HG02885 (cell line): Measurements from ENCODE around the gene RIMBP2.
"Not testable (repeated sequence)": the region's sequence is repeated elsewhere in the genome, so short reads cannot be mapped to it uniquely, and the experiment has no call there.

ENCODE experiments used
- ATAC-seq: cut with Tn5 transposase; IDR thresholded peaks from one replicate; pipeline ENCODE4 v1.9.1; 2021; ENCODE audit warnings: mild to moderate bottlenecking; ENCODE audit not compliant: unreplicated experiment, poor library complexity

Gene RIMBP2

DNA sequence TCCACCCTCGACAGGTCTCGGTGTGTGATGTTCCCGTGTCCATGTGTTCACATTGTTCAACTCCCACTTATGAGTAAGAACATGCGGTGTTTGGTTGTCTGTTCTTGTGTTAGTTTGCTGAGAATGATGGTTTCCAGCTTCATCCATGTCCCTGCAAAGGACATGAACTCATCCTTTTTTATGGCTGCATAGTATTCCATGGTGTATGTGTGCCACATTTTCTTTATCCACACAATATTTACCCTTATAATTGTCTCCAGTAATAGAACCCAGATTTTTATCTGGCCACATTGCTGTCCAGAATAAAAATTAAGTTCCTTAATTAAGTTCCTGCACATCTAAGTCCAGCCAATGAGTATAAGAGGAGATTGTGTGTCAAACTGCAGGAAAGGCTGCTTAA, 22.3 kb upstream of the RIMBP2 start:
- not testable (repeated sequence) for ATAC-seq

DNA sequence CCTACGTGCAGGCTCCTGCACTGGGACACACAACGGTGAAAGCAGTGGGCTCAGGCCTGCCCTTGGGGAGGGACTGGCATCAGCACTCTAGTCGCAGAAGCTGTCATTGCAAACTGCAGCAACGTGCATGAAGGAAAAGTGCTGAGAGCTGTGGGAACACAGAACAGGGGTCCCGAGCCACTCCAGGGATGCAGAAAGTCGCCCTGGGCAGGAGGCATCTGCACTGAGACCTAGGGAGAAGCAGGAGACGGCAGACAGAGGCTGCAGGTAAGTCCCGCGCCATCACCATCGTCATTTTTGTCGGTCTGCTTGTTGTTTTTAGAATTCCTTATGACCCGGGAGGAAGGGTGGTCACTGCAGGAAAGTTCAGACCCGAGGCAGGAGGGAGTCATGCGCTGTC, 21.6 kb upstream of the RIMBP2 start:
- ATAC-seq, result no peak

DNA sequence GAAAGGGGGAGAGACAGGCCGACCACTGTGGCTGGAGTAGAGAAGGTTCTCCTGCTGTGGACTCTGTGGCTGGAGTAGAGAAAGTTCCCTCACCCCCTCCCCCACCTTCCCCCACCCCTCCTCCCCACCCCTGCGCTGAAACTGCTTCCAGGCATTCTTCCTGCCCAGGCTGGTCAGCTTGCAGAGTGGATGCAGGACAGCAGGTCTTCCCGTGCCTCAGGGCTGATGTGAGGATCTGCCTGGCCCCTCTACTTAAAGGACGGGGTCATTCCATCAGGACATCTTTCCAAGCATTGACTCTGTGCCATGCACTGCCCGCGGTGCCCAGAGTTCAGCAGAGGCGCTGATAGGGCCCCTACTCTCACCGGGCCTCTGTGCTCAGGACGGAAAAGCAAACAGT, 13.2 kb upstream of the RIMBP2 start:
- ATAC-seq, result no peak

DNA sequence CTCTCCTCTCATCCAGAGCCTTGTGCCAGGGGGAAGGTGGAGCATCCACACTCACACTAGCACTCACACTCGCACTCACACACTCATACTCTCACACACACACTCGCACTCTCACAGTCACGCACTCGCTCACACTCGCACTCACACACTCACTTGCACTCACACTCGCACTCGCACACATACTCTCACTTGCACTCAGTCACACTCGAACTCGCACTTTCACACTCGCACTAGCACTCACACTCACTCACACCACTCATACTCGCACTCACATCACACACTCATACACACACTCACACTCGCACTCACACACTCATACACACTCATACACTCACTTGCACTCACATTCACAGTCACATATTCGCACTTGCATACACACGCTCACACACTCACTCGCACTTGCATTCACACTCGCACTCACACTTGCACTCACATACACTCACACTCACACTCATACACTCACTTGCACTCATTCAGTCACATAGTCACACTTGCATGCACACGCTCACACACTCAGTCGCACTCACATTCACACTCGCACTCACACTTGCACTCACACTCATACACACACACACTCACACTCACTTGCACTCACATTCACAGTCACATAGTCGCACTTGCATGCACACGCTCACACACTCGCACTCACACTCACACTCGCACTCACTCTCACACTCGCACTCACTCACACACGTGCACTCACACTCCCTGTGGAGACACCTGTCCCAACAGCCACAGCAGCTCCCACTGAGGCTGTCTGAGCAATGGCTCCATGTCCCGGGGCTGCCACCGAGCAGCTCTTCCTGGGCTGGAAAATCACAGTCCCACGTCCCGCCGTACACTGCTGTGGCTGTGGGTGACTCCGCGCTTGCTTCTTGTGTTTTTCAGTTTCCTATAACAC, 12.3 kb upstream of the RIMBP2 start:
- no peak for ATAC-seq

DNA sequence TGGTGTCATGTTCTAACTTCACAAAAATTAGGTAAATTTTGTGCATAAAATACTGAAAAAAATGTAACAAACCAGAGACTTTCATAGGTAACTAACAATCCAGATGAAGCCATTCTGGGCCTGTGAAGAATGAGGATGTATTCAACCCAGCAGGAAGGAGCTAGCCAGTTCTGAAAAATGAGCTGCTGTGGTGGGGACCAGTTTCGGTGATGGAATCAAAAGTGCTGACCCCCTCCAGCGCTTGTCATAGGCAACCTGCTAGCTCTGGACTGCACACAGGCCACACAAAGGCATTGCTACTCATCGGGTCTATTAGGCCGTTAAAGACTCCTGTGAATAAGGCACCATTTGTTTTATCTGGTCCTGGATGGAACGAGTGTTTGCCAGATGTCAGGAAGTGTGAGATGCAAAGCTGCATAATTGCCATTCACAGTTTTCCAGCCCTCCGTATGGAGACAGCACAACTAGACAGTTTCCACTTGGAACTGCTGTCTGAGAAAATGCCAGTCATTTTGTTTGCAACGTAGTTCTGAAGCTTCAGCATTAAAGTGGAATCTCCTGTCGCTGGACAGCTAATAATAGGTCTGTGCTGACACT, 3.3 kb upstream of the RIMBP2 start:
- no peak for ATAC-seq

DNA sequence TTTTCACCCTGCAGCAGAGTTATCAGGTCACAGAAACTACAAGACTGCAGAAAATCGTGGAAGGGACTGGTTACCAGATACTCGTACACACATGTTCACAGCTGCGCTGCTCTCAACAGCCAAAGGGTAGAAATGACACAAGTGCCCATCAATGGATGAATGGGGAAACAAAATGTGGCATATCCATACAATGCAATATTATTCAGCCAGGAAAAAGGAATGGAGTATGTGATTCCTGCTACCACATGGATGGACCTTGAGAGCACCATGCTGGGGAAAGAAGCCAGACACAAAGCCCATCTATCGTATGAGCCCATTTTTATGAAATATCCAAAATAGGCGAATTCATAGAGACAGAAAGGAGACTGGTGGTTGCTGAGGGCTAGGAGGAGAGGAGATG, 1.7 kb upstream of the RIMBP2 start:
- no peak for ATAC-seq

DNA sequence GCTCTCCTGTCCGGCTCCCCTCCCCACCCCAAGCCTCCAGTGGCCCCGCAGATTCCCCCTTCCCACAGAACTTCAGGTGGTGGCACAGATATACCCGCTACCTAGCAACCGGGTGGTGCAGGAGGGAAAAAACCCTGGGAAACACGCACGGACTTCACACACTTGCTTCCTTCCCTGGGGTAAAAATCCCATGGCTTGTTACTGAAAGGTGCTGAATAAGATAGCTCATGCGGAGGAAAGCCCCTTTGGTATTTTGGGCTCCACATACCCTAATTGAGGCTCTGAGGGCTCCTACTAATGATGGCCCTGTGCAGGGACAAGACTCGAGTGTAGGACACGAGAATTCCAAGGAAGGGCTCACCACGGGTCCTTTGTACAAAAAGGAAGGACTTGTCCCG, 869 bp upstream of the RIMBP2 start:
- no peak for ATAC-seq

DNA sequence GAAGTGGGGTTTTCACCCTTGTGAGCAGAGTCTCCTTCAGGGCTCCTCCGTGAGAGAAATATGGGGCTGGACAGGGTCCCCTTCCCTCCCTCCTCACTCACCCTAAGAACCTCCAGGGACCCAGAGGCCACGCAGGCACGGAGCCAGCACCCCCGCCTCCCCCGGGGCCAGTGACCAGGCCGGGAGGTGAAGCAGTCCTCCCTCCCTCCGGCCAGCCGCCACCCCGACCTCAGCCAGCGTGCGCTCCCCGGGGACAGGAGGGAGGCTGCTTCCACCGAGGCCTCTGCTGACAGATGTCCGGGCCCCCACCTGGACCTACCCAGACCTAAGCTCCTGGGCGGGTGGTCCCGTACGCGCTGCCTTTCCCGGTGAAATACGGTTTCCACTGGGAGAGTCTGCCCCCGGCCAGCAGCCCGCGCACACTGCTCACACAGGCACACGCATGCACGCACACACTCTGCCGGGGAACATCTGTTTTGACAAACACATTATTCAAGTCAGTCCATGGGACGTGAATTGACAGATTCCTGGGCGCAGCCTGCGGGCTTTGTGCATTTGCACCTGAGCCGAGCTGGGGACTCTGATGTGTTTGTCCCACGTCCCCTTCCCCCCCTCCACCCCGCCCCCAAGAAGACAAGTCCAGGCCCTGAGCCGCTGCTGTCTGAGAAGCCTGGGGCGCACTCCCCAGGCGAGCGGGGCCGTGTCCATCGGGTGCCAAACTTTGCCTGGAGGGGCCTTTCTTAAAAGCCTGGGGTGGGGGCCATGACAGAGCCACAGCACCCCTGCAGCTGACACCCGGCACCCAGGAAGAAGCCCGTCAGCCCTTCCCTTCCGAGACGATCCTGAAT, 725 bp downstream of the RIMBP2 start:
- no peak for ATAC-seq

DNA sequence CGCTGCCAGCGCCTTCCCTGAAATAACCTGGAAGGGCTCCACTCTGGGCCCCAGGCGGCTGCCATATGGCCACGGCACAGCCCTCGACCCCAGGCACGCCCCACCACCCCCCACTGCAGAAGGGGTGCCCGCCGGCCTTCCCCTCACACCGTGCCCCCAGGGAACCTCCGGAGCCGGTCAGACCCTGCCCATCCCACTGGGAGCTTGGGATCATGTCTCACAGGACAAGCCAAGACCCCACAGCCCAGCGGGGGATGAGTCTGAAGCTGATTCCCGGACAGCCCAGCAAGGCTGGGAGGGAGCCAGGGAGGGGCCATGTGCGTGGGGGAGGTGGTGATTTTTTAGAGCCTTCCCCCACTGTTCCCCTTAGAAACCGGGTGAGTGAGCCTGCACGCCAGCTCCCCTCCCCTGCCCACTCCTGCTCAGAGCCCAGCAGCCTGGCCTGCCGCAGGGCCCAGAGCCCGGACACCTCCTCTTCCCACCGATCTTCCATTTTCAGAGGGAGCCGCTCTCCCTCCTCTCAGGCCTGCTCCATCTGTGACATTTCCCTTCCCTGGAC, 1.4 kb downstream of the RIMBP2 start:
- no peak for ATAC-seq

DNA sequence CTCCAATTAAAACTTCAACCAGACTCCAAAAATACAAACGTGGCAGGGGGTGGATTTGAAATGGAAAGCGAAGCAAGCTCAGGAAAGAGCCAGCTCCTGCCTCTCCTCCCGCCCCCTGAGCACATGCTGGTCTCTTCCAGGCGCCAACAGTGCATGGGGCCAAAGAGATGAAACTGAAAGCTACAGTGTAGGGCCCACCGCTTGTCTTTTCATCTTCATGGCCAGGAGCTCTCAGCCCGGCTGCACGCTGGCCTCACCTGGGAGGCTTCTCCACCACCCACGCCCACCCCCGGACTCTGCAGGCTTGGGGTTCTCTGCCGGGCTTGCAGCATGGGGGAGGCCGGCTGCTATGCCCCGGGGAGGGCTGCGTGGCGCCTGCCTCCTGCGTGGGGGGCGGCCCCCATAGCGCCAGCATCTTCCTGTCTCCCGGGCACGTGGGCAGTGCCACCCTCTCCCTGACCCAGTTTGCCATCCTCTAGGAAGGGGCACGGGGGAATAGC, 2.0 kb downstream of the RIMBP2 start:
- no peak for ATAC-seq

DNA sequence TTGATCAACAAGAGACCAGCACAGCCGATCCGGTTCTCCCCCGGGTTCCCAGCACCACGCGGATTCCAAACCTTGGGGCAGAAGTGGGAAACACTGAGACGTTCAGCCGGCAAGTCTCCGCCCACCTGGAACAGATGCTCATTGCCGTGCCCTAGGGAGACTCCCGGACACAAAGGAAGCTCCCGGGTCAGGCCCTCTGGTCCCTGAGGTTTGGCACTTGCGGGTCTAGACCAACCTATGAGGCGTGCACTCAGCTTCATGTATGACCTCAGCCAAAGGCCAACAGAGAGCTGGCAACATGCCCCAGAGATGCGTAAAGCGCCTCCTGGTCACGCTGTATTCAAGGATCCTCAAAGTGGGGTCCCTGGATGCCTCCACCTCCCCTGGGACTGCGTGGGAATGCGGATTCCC, 2.5 kb downstream of the RIMBP2 start:
- no peak for ATAC-seq

DNA sequence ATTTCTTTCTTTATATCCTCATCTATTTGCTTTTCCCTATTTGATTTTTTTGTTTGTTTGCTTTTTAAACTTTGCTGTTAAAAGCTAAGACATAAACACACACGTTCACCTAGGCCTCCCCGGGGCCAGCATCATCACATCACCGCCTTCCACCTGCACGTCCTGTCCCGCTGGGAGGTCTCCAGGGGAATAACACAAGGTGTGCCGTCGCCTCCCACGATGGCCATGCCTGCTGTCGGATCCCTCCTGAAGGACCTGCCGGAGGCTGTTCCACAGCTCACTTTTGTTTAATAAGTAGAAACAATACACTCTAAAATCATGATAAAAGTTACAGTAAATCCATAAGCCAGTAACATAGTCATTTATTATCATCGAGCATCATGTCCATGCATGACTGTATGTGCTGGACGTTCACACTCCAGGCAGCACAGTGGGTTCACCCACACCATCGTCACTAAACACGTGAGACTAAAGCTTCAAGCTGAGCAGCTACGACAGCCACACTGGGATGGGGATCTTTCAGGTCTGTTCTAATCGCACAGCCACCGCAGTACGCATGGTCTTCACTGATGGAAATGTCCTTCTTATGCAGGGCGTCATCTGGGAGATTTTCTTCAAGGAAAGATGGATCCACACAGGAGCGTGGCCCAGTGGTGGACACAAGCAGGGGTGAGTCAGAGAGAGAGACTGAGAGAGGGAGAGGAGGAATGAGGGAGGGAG, 3.6 kb downstream of the RIMBP2 start:
- ATAC-seq, result no peak

DNA sequence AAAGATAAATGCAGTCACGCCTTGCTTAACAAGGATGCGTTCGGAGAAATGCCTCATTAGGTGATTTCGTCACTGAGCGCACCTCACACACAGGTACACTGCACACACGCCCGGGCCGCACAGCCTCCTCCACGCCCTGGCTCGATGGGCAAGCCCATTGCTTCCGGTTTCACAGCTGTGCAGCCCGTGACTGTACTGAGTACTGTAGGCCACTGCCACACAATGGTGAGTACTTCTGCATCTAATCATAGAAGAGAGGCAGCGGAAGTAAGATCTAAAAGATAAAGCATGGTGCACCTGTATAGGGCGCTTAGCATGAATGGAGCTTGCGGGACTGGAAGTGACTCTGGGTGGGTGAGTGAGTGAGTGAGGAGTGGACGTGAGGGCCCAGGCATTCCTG, 4.3 kb downstream of the RIMBP2 start:
- ATAC-seq, result no peak

DNA sequence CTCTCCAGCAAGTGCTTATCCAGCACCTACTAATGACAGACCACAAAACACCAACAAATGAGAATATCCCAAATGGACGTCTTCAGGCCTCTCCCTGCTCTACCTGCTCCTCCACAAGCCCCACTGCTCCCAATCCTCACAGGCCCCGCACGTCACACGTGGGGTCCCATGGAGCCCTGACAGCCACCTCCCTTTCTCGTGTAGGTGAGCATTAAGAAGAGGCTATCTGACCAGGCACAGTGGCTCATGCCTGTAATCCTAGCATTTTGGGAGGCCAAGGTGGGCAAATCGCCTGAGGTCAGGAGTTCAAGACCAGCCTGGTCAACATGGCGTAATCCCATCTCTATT, 5.4 kb downstream of the RIMBP2 start:
- ATAC-seq, result no peak

DNA sequence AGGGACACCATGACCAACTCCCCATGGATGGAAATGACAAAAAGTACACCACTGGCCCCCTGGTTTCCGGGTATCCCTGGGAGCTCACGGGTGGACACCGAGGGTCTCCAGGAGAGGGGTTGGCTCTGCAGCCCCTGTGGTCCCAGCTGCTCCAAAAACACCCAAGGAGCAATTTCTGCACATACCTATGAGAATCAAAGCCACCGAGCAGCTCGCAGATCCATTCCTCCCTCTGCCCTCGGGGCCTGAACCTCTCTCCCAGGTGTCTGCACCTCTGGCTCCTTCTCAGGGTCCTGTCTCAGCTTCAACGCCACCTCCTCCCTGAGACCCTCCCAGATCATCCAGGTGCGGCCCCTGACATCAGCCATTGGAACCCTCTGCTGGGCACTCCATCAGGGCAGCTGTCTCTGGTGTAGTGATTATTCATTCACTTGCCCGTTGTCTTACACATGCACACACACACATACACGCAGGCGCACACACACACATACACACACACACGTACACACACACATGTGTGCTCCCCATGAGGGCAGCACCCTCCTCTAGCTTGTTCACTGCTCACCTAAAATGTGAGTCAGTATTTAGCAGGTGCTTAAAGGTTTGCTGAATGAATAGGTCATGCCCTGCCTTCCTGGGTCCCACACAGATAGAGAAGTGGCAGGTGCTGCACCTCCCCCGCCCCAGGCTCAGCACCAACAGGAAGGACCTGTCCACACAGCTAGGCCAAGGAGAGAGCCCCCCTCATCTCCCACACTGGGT, 5.9 kb downstream of the RIMBP2 start:
- ATAC-seq, result no peak

DNA sequence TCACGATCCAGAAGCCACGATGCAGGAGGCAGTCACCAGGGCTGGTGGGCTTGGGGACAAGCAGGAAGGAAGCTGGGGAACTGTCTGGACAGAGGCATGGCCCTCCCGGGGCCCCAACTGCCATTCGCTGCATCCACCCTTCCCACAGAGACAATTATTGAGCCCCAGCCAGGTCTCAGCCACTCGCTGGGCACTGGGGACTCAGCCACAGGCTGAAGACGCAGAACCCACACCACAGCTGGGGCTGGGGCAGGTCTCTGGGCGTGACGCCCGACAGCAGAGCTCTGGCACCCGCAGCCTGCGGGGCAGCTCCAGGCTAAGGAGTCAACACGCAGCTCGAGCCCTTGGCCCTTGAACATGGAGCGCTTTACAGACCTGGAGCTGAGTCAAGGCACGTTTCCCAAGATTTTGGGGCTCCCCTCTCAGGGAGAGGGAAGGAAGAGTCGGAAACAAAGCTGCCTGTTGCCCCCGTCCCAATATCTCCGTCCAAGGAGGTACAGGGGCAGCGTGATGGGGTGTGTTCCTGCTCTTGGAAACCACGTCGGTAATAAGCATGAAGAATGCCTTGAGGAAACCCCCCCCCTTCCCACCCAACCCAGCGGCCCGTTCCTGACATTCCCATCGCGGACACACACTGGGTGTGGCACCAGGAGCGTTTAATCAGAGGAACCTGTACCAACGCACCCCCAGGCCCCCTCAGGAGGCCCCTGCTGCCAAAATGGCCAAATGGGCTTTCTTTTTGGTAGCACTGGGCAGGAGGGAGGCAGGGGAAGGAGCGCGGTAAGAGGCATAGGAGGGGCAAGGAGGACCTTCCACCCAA, 6.7 kb downstream of the RIMBP2 start:
- ATAC-seq, result no peak

DNA sequence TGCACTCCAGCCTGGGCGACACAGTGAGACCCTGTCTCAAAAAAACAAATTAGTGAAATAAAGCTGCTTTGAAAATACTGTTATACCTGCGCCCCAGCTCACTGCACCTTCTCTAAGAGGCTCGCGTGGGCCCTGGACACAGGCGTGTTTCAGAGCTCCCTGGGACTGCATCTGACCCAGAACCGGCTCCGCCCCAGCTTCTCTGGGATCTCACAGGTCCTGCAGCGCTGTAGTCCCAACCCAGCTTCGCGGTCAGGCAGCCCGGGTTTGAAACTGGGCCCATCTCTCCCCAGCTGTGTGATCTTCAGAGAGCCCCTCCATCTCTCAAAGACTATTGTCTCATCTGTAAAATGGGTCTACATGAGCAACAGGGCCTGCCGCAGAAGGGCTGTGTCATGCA, 7.5 kb downstream of the RIMBP2 start:
- no peak for ATAC-seq

DNA sequence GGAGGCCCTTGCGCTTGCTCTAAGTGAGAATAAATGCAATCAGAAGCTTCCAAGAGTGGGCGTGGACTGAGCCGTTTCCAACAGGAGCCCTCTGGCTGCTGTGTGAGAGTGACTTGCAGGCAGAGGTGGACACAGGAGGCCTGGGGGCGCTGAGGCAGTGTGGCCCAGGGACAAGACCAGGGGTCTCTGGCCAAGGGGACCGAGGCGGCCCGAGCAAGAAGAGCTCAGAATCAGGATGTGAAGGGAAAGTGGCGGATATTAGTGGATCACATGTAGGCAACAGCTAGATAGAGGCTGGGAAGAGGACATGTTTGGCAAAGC, 8.6 kb downstream of the RIMBP2 start:
- no peak for ATAC-seq
